WTC11 (cell line): ENCODE data around the gene CLK2. TPM values are rescaled to one million over a fixed set of nuclear protein-coding genes. Genes with fewer than 3 reads are reported as not detected.
A peak's percentile ranks its signal among the peaks of the same experiment; 100 is the strongest.

ENCODE experiments used
- ATAC-seq: fragments of 200-7000 bp; cut with Tn5 transposase; 2 replicates; pipeline ENCODE4 v1.10.0; 2021; ENCODE audit warnings: mild to moderate bottlenecking, moderate library complexity
- CTCF ChIA-PET: fragments of 300-600 bp; sonication (Branson Sonifier 250); formaldehyde crosslinking; loops from one replicate; lab custom pipeline; 2021; ENCODE audit warnings: antibody characterized with exemption; lab: Charles Lee
- POLR2A ChIA-PET: fragments of 350-600 bp; sonication (Branson Sonifier 250); formaldehyde crosslinking; loops from one replicate; lab custom pipeline; 2021; ENCODE audit warnings: antibody characterized with exemption; lab: Charles Lee
- DNase-seq: peaks from one replicate; pipeline ENCODE4 v3.0.0; 2021; ENCODE audit warnings: low spot score
- H3K27ac Mint-ChIP-seq: 2 replicates; pipeline ENCODE4 v1.8.0; 2021; ENCODE audit warnings: mixed read lengths
- H3K27me3 Mint-ChIP-seq: 2 replicates; pipeline ENCODE4 v1.8.0; 2021; ENCODE audit warnings: low read depth, mild to moderate bottlenecking, moderate library complexity, mixed read lengths
- H3K36me3 Mint-ChIP-seq: 2 replicates; pipeline ENCODE4 v1.8.0; 2021; ENCODE audit warnings: mixed read lengths
- H3K4me1 Mint-ChIP-seq: 2 replicates; pipeline ENCODE4 v1.8.0; 2022; ENCODE audit warnings: mixed read lengths
- H3K4me3 Mint-ChIP-seq: 2 replicates; pipeline ENCODE4 v1.8.0; 2021; ENCODE audit warnings: mild to moderate bottlenecking, moderate library complexity, mixed read lengths
- H3K9me3 Mint-ChIP-seq: 2 replicates; pipeline ENCODE4 v1.8.0; 2021; ENCODE audit warnings: mixed read lengths
- ATF2 ChIP-seq: sonication (generic); formaldehyde crosslinking; IDR thresholded peaks from 2 replicates; pipeline ENCODE4 v1.8.1; 2022; ENCODE audit warnings: low read depth, missing genetic modification reagents, borderline replicate concordance
- ATF3 ChIP-seq: sonication (generic); formaldehyde crosslinking; conservative IDR thresholded peaks from 2 replicates; pipeline ENCODE4 v1.8.1; 2022; ENCODE audit warnings: mild to moderate bottlenecking, missing genetic modification reagents
- CBFB ChIP-seq: sonication (generic); formaldehyde crosslinking; IDR thresholded peaks from 2 replicates; pipeline ENCODE4 v1.8.1; 2022; ENCODE audit warnings: mild to moderate bottlenecking, low read depth, missing genetic modification reagents
- E2F1 ChIP-seq: sonication (generic); formaldehyde crosslinking; IDR thresholded peaks from 2 replicates; pipeline ENCODE4 v1.8.0; 2022; ENCODE audit warnings: mild to moderate bottlenecking, missing genetic modification reagents
- FOXK1 ChIP-seq: sonication (generic); formaldehyde crosslinking; IDR thresholded peaks from 2 replicates; pipeline ENCODE4 v1.8.0; 2022; ENCODE audit warnings: mild to moderate bottlenecking, moderate library complexity, missing genetic modification reagents
- FOXP1 ChIP-seq: sonication (generic); formaldehyde crosslinking; IDR thresholded peaks from 2 replicates; pipeline ENCODE4 v1.8.0; 2022; ENCODE audit warnings: missing genetic modification reagents, mild to moderate bottlenecking, moderate library complexity, borderline replicate concordance
- JUN ChIP-seq: sonication (generic); formaldehyde crosslinking; IDR thresholded peaks from 2 replicates; pipeline ENCODE4 v1.8.0; 2023; ENCODE audit warnings: mild to moderate bottlenecking, missing genetic modification reagents
- NFE2L1 ChIP-seq: sonication (generic); formaldehyde crosslinking; IDR thresholded peaks from 2 replicates; pipeline ENCODE4 v1.8.1; 2023; ENCODE audit warnings: missing genetic modification reagents
- PRRX2 ChIP-seq: fragments of 250-450 bp; sonication (Bioruptor Pico); IDR thresholded peaks from 2 replicates; pipeline ENCODE4 v1.8.0; 2021; ENCODE audit warnings: mild to moderate bottlenecking
- RORB ChIP-seq: fragments of 250-450 bp; sonication (Bioruptor Pico); IDR thresholded peaks from 2 replicates; pipeline ENCODE4 v1.9.0; 2021; ENCODE audit warnings: mild to moderate bottlenecking
- SOX15 ChIP-seq: fragments of 250-450 bp; sonication (Bioruptor Pico); IDR thresholded peaks from 2 replicates; pipeline ENCODE4 v1.9.0; 2021; ENCODE audit warnings: mild to moderate bottlenecking
- TCF7 ChIP-seq: sonication (generic); formaldehyde crosslinking; IDR thresholded peaks from 2 replicates; pipeline ENCODE4 v1.8.0; 2022; ENCODE audit warnings: mild to moderate bottlenecking, low read depth, missing genetic modification reagents, moderate library complexity
- TEAD1 ChIP-seq: sonication (generic); formaldehyde crosslinking; IDR thresholded peaks from 2 replicates; pipeline ENCODE4 v1.8.0; 2022; ENCODE audit warnings: mild to moderate bottlenecking, missing genetic modification reagents
- USF2 ChIP-seq: sonication (generic); formaldehyde crosslinking; IDR thresholded peaks from 2 replicates; pipeline ENCODE4 v1.8.1; 2023; ENCODE audit warnings: mild to moderate bottlenecking, missing genetic modification reagents, moderate library complexity
- ZNF138 ChIP-seq: sonication (generic); formaldehyde crosslinking; conservative IDR thresholded peaks from 2 replicates; pipeline ENCODE4 v1.8.1; 2022; ENCODE audit warnings: mild to moderate bottlenecking, moderate library complexity, missing genetic modification reagents
- ZNF425 ChIP-seq: fragments of 250-450 bp; sonication (Bioruptor Pico); conservative IDR thresholded peaks from 2 replicates; pipeline ENCODE4 v1.9.0; 2021; ENCODE audit warnings: mild to moderate bottlenecking
- ZNF671 ChIP-seq: fragments of 250-450 bp; sonication (Bioruptor Pico); IDR thresholded peaks from 2 replicates; pipeline ENCODE4 v1.8.0; 2021; ENCODE audit warnings: mild to moderate bottlenecking
- total RNA-seq: library from RNA; stranded (reverse); gene quantifications from 3 replicates; pipeline ENCODE4 v1.2.3, GENCODE V29; 2021
- TF ChIP-seq, protein P1 (sequence below): sonication (generic); formaldehyde crosslinking; IDR thresholded peaks from 2 replicates; pipeline ENCODE4 v1.8.0; 2023; ENCODE audit warnings: missing genetic modification reagents
- TF ChIP-seq, protein P2 (sequence below): sonication (generic); formaldehyde crosslinking; IDR thresholded peaks from 2 replicates; pipeline ENCODE4 v1.8.0; 2022; ENCODE audit warnings: mild to moderate bottlenecking, missing genetic modification reagents
- TF ChIP-seq, protein P3 (sequence below): sonication (generic); formaldehyde crosslinking; IDR thresholded peaks from 2 replicates; pipeline ENCODE4 v1.8.1; 2023; ENCODE audit warnings: mild to moderate bottlenecking, missing genetic modification reagents
- TF ChIP-seq, protein P4 (sequence below): fragments of 250-450 bp; sonication (Bioruptor Pico); IDR thresholded peaks from 2 replicates; pipeline ENCODE4 v2.1.2; 2022; ENCODE audit warnings: mild to moderate bottlenecking, moderate library complexity

Gene CLK2
- total RNA-seq, 1 experiment from 2014 or later = 74.4 TPM

DNA sequence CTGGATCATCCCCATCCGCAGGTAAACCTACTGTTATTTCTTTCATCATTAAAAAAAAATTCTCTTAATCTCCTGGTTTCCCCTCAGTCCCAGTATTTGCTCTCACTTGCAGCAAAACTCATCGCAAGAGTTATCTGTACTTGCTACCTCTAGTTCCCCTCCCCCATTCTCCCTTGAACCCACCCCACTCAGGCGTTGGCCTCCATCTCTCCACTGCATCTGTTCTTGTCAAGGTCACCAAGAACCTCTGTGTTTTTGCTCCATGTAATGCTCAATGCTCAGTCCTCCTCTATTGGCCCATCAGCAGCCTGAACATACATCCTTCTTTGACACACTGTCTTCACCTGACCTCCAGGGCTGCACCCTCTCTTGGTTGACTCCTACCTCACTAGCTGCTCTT is 23.4 kb upstream of the CLK2 start:
- DNase-seq = no peak
- POLR2A ChIA-PET = no interaction called here
- H3K27ac Mint-ChIP-seq = no peak overlapping the region
- CTCF ChIA-PET = interaction anchor here (0.6 to 2.4 kb wide), 4 partner anchors 11 to 296 kb away, joined by 3 to 13 read pairs (median 8); partner anchors contain the start of gene FDPS
- no peaks in the 10 kb centered on the region for H3K9me3 Mint-ChIP-seq
- H3K27me3 Mint-ChIP-seq = peaks cover 48% of the 10 kb centered on the region
- H3K4me1 Mint-ChIP-seq = peaks cover 34% of the 10 kb centered on the region
- H3K4me3 Mint-ChIP-seq = peak overlapping the region; percentile 78
- no peak for ATAC-seq
- H3K36me3 Mint-ChIP-seq = no peaks in the 10 kb centered on the region
- TF ChIP-seq ZNF138 (CRISPR knock-in tag) (no peak), FOXP1 (no peak), RORB (CRISPR knock-in tag) (no peak), FOXK1 (CRISPR knock-in tag) (no peak), PRRX2 (CRISPR knock-in tag) (no peak), ZNF425 (CRISPR knock-in tag) (no peak), JUN (CRISPR knock-in tag) (no peak), CBFB (no peak), TEAD1 (CRISPR knock-in tag) (no peak), USF2 (CRISPR knock-in tag) (no peak), ZNF671 (no peak), E2F1 (CRISPR knock-in tag) (no peak), TCF7 (CRISPR knock-in tag) (no peak)
- TF ChIP-seq, protein P1, sequence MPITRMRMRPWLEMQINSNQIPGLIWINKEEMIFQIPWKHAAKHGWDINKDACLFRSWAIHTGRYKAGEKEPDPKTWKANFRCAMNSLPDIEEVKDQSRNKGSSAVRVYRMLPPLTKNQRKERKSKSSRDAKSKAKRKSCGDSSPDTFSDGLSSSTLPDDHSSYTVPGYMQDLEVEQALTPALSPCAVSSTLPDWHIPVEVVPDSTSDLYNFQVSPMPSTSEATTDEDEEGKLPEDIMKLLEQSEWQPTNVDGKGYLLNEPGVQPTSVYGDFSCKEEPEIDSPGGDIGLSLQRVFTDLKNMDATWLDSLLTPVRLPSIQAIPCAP (CRISPR knock-in tag) = no peak
- TF ChIP-seq, protein P2, sequence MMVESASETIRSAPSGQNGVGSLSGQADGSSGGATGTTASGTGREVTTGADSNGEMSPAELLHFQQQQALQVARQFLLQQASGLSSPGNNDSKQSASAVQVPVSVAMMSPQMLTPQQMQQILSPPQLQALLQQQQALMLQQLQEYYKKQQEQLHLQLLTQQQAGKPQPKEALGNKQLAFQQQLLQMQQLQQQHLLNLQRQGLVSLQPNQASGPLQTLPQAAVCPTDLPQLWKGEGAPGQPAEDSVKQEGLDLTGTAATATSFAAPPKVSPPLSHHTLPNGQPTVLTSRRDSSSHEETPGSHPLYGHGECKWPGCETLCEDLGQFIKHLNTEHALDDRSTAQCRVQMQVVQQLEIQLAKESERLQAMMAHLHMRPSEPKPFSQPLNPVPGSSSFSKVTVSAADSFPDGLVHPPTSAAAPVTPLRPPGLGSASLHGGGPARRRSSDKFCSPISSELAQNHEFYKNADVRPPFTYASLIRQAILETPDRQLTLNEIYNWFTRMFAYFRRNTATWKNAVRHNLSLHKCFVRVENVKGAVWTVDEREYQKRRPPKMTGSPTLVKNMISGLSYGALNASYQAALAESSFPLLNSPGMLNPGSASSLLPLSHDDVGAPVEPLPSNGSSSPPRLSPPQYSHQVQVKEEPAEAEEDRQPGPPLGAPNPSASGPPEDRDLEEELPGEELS (CRISPR knock-in tag) = no peak
- TF ChIP-seq, protein P3, sequence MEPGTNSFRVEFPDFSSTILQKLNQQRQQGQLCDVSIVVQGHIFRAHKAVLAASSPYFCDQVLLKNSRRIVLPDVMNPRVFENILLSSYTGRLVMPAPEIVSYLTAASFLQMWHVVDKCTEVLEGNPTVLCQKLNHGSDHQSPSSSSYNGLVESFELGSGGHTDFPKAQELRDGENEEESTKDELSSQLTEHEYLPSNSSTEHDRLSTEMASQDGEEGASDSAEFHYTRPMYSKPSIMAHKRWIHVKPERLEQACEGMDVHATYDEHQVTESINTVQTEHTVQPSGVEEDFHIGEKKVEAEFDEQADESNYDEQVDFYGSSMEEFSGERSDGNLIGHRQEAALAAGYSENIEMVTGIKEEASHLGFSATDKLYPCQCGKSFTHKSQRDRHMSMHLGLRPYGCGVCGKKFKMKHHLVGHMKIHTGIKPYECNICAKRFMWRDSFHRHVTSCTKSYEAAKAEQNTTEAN (CRISPR knock-in tag) = no peak

- no peak overlapping the region for H3K27ac Mint-ChIP-seq
- CTCF ChIA-PET = interaction anchor here (1.5 to 2.4 kb wide), 4 partner anchors 12 to 123 kb away, joined by 4 to 13 read pairs (median 8); partner anchors contain the start of genes FDPS and KRTCAP2
- peak overlapping the region; percentile 78 for H3K4me3 Mint-ChIP-seq
- H3K36me3 Mint-ChIP-seq = no peaks in the 10 kb centered on the region
- no peak for DNase-seq
- POLR2A ChIA-PET = no interaction called here
- ATAC-seq = peak; percentile 24
- peaks cover 29% of the 10 kb centered on the region for H3K4me1 Mint-ChIP-seq
- H3K27me3 Mint-ChIP-seq = peaks cover 49% of the 10 kb centered on the region
- no peaks in the 10 kb centered on the region for H3K9me3 Mint-ChIP-seq
- TF ChIP-seq, protein P4, sequence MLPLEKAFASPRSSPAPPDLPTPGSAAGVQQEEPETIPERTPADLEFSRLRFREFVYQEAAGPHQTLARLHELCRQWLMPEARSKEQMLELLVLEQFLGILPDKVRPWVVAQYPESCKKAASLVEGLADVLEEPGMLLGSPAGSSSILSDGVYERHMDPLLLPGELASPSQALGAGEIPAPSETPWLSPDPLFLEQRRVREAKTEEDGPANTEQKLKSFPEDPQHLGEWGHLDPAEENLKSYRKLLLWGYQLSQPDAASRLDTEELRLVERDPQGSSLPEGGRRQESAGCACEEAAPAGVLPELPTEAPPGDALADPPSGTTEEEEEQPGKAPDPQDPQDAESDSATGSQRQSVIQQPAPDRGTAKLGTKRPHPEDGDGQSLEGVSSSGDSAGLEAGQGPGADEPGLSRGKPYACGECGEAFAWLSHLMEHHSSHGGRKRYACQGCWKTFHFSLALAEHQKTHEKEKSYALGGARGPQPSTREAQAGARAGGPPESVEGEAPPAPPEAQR (CRISPR knock-in tag) = no peak
- TF ChIP-seq ATF2 (CRISPR knock-in tag) (no peak), NFE2L1 (no peak), ZNF138 (CRISPR knock-in tag) (no peak), SOX15 (CRISPR knock-in tag) (no peak), TEAD1 (CRISPR knock-in tag) (no peak), ATF3 (CRISPR knock-in tag) (no peak)
- TF ChIP-seq, protein P2 (CRISPR knock-in tag) = no peak
Observed at GRCh38 chr1:155295942-155296267, 22.6 kb upstream of the CLK2 start.
